GM21717 (cell line): ENCODE measurements around the gene ELL2.
"Not testable (repeated sequence)": the region's sequence is repeated elsewhere in the genome, so short reads cannot be mapped to it uniquely, and the experiment has no call there.

Source experiments
- ATAC-seq: cut with Tn5 transposase; IDR thresholded peaks from one replicate; pipeline ENCODE4 v1.9.1; 2021; ENCODE audit warnings: mild to moderate bottlenecking, moderate library complexity; ENCODE audit not compliant: unreplicated experiment

Gene ELL2

DNA sequence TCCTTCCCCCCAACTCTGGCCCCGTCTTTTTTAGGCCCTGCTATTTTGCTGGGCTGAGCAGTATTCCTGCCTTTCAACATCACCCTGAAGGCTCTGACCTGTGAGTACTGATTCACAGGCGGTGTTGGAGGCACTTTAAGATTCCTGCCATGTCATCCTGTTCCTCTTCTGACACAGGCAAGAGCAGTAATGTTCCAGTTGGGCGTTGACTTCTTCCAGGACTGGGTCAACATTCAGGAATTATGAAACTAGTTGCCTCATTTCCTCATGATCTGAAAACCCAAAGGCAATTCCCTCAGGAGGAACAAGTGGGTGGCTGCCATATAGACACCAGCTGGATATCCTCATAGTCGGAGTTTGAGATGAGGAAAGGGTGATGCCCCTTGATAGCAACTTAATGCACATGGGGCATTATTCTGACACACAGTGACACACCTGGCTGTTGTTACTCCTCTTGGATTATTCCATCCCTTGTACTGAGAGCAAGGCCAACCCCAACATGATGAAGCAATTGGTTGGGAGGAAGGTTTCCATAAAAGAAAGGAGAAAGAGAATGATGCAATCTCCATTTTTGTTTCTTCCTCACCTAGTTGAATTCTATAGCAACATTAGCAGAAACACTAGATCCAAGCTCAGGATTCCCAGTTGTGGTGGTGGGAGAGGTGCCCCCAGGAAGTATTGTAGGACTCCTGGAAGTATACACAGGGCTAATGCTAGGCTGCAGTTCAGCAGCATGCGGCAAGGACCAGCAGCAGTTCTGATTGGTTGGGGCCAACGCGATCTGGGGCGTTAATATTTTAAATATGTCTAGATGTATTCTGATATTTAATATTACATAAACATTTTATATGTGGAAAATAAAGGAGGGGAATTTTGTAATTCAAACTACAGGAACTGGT lies 119.5 kb downstream of the ELL2 start:
- no peak for ATAC-seq

DNA sequence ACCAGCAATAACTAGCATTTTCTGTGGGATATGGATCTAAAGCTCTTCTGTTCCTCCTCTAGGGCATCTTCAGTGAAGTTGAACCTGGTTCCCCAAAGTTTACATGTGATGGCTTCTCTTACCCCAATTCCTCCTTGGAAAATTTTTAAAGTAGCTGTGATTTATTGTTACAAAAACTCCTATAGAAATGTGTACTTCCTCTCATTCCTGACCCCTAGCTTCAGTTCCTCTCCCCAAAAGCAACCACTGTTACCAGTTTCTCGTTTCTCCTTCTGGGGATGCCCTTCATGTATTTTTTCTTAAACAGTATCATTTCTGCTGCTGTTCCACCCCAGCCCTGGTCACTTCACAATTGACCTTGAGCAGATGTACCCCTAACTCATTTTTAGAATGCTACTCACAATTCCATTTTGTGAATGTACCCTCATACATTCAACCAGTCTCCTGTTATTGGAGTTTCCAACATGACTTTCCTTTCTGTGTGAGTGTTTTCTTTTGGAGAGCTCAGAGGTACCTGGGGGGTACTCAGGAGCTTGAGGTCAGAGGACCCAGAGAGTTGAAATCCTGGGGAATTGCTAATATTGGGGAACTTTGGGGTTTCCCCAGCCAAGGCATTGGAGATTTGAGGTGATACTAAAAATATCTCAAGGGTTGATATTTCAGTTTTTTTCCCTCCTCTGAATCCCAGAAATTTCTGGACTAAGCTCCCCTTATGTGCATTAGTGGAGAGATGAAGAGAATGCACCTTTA lies 120.5 kb downstream of the ELL2 start:
- no peak for ATAC-seq

DNA sequence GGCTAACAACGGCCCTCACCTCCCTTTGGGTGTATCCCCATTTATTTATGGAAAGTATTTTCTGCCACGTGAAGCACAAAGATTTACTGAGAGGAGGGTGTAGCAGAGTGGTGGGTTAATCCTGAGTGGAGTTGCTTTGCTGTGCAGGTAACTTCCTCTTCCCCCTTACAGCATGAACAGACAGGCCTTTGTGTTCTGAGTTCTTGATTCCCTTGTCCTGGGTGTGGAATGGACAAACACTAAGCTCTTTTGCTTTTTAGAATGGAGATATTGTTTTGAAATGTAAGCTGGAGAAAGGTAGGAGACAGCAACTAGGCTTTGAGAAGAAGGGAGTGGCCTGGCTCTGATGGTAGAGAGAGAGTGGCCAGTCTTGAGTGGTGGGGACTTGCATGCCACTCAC lies 122.0 kb downstream of the ELL2 start:
- ATAC-seq: no peak

DNA sequence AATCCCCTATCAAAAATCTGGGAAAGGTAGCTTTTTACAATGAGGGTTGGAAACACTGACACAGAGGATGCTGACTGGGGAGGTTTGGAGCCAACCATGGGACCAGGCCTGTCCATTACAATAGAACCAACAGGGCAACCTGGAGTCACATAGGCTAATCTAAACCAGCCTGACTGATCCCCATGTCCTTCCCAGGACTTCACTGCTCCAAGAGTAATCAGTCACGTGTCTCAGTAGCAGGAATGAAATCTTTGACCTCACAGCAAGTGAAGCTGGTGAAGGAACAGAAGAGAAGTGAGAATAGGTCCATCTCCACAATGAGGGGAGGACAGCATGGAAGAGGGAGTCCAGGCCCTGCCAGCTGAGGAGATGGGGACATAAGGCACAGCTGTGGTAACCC lies 123.1 kb downstream of the ELL2 start:
- ATAC-seq: no peak

DNA sequence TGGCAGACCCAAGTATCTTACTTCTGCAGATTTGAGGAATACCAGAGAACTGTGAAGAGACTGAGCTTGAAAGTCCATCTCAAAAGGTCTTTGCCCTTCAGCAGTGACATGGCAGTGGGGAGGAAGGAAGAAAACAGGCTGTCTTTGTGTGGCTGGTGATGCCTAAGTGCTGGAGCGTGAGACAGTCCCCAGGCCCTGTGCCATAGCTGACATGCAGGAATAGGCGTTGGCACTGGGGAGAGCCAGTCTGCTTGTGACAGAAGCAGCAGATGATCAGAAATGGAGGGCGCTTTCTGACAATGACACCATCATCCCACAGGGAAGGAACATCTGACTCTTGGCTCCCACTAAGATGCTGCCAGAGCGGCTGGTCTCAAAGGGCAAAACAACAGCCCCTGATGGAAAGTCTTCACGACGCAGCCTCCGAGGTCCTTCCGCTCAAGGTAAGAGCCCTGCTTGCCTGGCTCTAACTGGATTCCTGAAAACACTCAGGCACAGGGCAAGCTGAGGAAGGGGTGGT lies 123.6 kb downstream of the ELL2 start:
- ATAC-seq: no peak

DNA sequence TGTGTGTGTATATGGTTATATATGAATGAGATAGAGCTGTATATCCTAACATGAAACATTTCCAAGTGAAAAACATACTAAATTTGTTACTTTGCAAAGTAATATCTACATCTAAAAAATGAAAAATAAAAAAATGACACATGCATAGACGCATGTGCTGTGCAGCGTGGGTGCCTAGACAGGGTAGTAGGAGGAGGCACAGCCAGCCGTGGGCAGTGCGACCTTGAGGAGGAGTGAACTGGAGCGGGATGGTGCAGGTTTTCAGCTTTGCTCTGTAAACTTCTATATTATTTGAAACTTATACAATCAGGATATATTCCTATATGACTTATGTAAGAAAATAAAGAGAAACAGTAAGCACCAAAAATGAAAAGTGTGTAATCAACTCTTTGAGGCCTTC lies 124.2 kb downstream of the ELL2 start:
- no peak for ATAC-seq

DNA sequence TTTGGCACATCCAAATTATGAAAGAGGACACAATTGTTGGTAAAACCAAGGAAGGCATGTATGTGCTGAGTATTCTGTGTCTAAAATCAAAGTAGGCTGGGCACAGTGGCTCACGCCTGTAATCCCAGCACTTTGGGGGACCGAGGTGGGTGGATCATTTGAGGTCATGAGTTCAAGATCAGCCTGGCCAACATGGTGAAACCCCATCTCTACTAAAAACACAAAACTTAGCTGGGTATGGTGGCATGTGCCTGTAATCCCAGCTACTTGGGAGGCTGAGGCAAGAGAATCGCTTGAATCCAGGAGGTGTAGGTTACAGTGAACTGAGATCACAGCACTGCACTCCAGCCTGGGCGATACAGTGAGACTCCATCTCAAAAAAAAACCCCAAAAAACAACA lies 124.7 kb downstream of the ELL2 start:
- ATAC-seq: not testable (repeated sequence)

DNA sequence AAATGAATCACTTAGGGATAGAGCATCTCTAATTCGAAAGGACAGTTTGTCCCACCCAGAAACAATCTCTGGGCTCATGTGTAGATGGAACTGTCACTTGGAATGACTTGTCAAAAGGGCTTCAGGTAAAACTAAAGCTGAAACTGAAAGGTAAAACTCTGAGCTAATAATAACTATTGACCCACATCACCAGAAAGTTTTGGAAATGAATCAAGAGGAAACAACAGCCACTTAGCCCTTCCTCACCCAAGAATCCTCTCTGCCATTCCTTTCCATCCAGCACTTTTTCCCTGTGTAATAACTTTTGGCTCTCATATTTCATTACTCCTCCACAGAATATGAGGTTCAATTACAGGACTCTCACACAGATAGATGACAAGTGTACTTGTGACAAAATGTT lies 125.1 kb downstream of the ELL2 start:
- ATAC-seq: peak; percentile 33

DNA sequence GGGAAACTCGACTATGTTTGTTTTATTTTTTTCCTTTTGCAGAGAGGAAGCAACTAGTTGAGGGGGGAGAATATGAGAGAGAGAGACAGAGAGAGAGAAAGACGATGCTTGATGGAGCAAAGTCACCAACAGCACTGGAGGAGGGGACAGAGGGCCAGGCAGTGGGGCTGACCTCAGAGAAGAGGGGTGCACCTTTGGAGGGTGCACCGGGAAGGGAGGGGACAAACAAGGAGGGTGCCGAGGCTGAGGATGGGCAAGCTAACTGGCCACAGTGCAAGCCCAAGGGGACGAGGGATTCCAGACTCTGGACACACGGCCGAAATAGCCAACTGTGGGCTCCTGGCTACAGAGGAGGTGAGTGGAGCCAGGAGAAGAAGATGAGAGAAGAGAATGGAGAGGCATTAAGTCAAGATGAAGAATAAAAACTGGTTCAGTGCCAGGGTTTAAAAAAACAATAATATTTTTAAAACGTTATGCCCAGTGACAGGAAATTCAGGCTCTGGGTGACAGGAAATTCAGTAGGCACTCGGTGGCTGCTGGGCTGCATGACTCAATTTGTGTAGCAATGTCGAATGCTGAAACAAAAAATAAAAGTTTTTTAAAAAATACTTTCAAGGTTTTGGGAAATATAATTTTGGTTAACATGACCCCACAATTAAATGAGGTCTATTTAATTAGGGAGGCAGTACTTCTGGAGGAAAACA lies 125.8 kb downstream of the ELL2 start:
- ATAC-seq: no peak
